ENCODE data around the gene ATG9B.
"Not testable (repeated sequence)": the region's sequence is repeated elsewhere in the genome, so short reads cannot be mapped to it uniquely, and the experiment has no call there.

Gene ATG9B

DNA sequence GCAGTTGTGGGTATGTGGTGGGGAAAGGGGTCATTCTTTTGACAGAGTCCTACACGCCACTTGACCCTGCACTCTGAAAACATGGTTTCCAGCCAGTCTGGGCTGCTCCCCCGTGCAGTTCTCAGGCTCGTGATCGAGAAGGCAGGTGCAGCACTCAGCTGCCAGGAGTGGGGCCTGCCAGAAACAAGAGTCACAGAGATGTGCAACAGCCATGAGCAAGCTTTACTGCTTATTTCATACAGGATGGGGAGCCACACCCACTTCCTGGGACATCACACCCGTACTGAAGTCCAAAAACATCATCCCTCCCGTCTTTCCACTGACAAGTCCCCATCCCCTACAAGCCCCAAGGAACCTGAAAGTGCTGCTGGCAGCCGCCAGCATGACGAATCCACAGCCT is 9.3 kb downstream of the ATG9B start:
- DNase-seq = peak; percentile 40

DNA sequence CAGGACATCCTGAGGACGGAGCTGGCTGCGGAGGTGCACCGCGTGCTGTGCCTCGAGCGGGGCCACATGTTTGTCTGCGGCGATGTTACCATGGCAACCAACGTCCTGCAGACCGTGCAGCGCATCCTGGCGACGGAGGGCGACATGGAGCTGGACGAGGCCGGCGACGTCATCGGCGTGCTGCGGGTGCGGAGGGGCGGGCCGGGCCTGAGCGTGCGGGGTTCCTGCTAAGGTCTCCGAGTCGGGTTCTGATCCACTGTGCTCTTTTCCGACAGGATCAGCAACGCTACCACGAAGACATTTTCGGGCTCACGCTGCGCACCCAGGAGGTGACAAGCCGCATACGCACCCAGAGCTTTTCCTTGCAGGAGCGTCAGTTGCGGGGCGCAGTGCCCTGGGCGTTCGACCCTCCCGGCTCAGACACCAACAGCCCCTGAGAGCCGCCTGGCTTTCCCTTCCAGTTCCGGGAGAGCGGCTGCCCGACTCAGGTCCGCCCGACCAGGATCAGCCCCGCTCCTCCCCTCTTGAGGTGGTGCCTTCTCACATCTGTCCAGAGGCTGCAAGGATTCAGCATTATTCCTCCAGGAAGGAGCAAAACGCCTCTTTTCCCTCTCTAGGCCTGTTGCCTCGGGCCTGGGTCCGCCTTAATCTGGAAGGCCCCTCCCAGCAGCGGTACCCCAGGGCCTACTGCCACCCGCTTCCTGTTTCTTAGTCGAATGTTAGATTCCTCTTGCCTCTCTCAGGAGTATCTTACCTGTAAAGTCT is 10.4 kb downstream of the ATG9B start:
- DNase-seq = peak; percentile 82

DNA sequence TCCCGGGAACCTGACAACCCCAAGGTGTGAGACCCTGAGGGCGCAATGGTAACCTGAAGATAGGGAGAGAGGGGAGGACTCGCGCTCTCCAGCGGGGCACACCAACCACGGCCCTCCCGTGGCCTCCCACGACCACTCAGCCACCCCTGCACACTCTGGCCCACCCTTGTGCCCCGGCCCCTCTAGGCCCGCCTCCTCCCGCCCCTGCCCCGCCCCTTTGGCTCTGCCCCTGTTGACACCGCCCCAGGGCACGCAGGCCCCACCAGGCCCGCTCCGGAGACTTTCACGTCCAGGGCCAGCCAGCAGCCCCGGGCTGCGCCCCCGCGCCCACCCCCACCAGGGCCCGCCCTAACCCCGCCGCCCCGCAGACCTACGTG is 10.9 kb downstream of the ATG9B start:
- DNase-seq = no peak

DNA sequence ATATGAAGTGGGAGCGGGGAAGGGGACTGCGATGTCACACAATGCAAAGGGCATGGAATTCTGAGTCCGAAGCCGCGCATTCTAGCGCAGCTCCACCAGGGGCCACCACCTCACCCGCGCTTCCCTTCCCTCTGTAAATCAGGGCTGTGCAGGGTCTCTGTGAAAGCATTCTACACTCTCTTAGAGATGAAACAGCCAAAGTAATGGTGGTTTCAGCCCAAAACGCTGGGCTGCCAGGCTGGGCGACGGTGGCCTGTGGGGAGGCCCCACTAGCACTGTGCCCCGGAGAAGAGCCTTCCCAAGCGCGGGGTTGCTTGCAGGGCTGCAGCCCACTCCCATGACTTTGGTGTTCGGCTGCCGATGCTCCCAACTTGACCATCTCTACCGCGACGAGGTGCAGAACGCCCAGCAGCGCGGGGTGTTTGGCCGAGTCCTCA is 11.4 kb downstream of the ATG9B start:
- no peak for DNase-seq

DNA sequence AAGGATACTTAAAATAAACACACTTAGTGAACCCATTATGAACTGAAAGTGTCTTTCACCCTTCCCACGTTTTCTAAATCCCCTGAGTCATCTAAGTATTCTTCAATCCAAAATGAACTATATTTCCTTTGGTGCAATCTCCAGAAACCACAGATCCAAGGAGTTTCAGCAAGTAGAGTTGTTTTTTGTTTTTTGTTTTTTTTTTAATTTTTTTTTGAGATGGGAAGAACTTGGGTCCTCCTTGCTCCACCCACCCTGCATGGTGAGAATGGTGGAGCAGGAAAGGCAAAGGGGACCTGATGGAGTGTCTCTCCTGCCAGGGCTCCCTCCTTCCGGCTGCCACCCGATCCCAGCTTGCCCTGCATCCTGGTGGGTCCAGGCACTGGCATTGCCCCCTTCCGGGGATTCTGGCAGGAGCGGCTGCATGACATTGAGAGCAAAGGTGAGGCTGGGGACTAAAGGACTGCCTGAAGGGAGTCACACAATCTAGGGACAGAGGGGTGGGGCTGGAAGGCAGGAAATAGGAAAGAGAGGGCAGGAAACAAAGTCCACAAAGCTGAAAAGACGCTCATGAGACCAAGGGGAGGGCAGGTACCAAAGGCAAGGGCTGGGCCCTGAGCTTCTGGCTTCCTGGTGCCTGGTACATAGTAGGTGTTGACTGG is 12.1 kb downstream of the ATG9B start:
- DNase-seq = no peak

DNA sequence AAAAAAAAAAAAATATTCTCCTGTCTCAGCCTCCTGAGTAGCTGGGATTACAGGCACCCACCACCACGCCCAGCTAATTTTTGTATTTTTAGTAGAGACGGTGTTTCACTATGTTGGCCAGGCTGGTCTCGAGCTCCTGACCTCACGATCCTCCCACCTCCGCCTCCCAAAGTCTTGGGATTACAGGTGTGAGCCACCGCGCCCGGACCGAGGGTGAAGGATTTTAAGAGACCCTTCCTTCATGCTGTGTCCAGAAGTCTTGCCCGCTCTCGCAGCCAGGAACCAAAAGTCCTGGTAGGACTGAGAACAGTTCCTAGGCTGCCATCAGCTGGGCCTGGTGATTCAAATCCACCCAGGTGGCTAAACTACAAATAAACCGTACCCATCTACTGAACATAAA is 12.7 kb downstream of the ATG9B start:
- DNase-seq = not testable (repeated sequence)

DNA sequence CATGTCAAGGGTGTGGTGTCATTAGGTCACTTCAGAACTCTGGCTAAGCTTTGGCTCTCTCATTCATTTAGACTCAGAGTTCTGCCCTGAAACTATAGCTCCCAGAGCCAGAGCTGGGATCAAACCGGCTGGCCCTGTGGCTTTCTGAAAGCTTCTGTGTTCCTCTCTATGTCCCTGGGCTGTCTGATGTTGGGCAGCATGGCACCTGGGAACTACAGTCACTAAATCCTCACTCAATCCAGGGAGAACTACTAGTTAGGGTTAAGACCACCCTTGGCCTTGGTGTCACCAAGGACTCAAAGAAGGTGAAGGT is 13.2 kb downstream of the ATG9B start:
- no peak for DNase-seq

DNA sequence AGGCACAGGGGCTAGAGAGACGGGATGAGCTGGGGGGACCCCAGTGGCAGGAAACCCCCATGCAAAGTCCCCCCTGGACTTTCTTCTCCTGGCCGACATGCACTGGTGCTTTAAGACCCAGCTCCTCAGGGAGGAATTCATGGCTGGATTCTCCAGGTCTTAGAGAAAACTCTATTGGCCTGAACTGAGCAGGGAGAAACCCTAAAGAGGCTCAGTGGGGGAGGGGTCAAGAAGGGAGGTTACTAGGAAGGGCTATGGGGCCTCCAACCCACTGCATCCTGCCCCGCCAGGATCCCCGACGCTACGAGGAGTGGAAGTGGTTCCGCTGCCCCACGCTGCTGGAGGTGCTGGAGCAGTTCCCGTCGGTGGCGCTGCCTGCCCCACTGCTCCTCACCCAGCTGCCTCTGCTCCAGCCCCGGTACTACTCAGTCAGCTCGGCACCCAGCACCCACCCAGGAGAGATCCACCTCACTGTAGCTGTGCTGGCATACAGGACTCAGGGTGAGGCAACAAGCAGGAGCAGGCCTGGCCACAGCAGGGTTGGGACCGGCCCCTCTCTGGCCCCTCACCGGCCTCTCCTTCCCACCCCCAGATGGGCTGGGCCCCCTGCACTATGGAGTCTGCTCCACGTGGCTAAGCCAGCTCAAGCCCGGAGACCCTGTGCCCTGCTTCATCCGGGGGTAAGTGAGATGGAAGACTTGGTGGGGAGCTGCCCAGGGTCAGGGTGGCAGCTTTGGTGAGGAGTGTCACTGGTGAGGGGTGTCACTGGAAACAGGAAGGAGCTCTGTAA is 13.8 kb downstream of the ATG9B start:
- peak; percentile 34 for DNase-seq

DNA sequence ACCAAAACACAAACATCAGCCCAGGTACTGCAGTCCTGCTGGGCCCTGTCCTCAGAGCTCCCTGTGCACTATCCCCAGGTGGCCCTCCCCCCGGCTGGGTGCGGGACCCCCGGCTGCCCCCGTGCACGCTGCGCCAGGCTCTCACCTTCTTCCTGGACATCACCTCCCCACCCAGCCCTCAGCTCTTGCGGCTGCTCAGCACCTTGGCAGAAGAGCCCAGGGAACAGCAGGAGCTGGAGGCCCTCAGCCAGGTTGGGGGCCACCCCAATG is 14.3 kb downstream of the ATG9B start:
- no peak for DNase-seq

DNA sequence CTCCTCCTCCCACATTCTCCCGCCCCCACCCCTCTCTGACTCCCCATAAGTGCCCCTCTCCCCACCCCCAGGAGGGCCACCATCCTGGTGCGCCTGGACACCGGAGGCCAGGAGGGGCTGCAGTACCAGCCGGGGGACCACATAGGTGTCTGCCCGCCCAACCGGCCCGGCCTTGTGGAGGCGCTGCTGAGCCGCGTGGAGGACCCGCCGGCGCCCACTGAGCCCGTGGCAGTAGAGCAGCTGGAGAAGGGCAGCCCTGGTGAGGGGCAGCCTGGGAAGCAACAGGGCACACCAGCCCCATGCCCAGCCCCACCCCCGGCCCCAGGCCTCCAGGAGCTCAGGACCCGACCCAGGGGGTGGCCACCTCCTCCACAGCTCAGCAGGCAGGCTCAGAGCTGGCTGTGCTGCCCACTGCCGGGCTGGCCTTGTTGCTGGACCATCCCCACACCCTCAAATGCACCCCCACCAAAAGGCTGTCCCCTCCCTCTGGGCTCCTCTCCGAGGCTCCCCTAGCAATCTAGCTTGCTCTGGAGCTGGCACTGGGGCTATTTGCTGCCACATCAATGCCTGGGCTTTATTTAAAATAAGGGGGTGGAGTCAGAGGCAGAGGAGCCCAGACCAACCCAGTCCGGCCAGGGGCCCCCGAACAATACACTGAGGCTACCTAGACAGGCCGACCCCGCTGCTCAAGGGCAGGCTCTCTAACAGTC is 14.8 kb downstream of the ATG9B start:
- no peak for DNase-seq

DNA sequence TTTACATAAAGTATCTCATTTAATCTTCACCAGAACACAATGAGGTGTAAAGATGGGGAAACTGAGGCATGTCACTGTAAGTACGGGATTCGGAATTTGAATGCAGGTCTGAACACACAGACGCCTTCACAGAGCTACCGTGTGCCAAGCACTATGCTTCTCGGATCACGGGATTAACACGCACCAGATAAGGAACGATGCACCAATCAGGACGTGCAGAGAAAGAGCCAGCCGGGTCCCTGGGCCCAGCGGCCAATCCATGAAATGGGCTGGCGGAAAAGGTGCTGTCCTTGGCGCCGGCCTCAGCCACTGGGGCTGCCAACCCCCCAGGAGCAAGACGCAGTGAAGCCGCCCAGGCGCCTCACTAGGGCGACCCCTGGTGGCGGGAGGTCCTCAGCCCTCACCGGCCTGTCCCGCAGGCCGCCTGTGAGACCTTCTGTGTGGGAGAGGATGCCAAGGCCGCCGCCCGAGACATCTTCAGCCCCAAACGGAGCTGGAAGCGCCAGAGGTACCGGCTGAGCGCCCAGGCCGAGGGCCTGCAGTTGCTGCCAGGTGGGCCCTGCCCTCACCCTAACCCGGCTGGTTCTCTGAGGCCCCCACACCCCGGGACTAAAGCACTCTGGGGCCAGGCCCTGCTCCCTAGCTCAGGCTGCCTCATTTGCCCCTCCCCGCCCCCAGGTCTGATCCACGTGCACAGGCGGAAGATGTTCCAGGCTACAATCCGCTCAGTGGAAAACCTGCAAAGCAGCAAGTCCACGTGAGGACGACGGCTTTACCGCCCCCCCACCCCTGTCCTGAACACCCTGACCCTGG is 15.6 kb downstream of the ATG9B start:
- DNase-seq = peak; percentile 82

DNA sequence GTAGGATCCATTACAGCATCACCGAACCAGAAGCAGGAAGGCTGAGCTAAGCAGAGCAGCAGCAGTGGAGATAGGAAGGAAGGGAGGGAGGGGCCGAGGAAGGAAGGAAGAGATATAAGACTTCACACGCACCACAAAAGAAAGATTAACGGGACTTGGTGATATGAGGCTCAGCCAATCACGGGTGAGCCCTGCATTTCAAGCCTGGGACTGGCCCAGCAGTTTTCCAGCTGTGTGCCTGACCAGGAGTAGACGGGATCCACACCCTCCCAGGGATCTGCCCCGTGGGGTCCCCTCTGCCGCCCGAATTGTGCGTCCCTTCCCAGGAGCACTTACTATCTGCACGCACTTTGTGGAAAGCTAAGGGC is 16.2 kb downstream of the ATG9B start:
- DNase-seq = no peak

DNA sequence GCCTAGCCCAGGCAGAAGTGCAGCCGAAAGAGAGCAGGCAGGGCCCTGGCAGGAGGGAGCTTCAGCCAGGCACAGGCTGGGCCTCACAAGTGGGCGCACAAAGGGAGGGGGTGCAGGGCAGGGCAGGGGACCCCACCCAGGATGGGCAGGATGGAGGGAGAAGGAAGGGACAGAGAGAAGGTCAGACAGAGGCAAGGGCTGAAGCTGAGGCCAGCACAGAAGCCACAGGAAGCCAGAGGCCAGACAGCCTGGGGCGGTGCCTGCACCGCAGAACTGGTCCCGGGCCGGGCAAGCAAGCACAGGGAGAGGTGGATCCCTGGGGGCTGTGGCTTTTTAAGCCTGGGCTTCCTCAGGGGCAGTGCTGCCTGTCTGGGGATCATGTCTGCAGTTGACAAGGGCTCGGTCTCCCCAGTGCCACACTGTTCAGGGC is 16.8 kb downstream of the ATG9B start:
- DNase-seq = no peak

DNA sequence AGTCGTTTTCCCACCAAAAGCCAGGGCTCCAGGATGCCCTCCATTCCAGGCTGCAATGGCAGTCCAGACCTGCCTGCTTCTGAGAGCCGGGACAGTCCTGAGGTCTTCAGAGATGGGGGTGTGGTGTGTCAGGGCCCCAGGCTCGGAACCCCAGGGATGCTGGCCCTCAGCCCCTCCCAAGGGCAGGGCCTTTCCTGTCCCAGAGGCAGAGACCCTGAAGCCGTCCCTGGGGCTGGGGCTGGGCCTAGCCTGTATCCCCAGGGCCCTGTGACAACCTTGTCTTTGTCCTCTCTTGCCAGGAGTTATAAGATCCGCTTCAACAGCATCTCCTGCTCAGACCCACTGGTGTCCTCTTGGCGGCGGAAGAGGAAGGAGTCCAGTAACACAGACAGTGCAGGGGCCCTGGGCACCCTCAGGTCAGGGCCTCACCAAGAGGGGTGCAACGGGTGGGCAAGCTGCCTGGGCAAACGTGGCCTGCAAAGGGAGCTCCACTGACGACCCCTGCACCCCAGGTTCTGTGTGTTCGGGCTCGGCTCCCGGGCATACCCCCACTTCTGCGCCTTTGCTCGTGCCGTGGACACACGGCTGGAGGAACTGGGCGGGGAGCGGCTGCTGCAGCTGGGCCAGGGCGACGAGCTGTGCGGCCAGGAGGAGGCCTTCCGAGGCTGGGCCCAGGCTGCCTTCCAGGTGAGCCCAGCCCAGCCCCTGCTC is 17.5 kb downstream of the ATG9B start:
- no peak for DNase-seq

DNA sequence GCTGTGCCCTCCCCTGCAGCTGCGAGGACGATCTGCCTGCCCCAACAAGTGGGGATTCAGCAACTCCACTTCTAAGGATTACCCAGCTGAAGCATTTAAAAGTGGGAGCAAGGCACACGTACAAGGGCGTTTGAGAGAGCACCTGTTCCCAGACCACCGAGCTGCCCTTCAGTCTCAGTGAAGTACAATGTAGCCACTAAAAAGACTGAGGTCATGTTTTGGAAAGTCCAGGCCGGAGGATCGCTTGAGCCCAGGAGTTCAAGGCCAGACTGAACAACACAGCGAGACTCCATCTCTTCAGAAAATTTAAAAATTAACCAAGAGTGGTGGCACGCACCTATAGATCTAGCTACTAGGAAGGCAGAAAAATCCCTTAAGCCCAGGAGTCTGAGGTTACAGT is 18.7 kb downstream of the ATG9B start:
- DNase-seq = no peak

DNA sequence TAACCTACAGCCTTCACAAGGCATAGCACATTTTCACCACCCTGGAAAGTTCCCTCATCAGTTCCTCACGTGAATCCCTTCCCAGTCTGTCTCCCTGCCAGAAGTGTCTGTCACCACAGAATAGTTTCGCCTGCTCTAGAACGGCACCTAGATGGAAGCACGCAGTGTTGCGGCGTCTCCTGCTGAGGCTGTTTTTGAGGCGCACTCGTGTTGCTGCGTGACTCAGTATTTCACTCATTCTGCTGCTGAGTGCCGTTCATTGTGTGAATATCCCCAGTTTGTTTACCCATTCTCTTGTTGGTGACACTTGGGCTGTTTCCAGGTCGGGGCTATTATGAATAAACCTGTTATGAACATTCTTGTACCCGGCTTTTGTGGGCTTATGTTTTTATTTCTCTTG is 20.7 kb downstream of the ATG9B start:
- no peak for DNase-seq

DNA sequence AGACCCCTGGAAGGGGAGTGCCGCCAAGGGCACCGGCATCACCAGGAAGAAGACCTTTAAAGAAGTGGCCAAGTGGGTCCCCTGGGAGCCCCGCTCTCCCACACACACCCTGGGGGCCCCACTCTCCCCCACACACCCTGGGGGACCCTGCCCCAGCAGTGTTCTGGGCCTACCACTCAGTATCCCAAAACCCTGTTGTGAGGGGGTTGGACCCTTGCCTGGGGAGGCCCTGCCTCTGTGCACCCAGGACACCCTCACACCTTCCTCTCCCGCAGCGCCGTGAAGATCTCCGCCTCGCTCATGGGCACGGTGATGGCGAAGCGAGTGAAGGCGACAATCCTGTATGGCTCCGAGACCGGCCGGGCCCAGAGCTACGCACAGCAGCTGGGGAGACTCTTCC is 22.7 kb downstream of the ATG9B start:
- no peak for DNase-seq

DNA sequence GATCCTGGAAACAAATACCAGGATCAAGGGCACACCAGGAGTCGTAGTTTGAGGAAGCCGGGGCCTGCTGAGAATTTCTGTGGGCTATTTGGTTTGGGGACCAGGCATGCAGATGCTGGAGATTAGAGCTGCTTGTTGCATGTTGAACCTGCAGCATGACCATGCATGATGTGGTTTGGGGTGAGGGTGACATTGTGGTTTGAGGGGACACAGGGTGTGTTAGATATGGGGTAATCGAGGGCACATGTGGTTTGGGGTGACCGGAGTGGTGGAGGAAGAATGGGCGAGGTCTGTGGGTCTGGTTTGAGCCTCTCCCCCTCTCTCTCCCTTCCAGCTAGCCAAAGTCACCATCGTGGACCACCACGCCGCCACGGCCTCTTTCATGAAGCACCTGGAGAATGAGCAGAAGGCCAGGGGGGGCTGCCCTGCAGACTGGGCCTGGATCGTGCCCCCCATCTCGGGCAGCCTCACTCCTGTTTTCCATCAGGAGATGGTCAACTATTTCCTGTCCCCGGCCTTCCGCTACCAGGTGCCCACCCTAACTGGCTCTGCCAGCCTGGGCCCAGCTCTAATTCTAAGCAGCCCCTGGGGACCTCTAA is 23.3 kb downstream of the ATG9B start:
- no peak for DNase-seq

DNA sequence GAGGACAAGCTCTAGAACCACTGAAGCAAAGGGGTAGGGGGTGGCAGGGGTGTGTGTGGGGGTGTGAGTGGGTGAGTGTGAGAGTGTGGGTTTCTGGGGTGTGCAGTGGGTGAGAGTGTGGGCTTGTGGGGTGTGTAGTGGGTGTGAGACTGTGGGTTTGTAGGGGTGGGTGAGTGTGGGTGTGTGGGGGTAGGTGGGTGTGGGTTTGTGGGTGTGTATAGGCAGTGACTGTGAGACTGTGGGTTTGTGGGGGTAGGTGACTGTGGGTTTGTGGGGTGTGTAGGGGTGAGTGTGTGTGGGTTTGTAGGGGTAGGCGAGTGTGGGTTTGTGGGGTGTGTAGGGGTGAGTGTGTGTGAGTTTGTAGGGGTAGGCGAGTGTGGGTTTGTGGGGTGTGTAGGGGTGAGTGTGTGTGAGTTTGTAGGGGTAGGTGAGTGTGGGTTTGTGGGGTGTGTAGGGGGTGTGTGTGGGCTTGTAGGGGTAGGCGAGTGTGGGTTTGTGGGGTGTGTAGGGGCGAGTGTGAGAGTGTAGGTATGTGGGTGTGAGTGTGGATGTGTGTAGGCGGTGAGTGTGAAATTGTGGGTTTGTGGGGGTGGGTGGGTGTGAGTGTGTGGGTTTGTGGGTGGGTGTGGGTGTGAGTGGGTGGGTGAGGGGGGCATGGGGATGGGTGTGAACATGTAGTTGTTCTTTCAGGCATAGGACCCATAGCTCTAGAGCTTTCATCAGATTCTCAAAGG is 24.6 kb downstream of the ATG9B start:
- DNase-seq = no peak

DNA sequence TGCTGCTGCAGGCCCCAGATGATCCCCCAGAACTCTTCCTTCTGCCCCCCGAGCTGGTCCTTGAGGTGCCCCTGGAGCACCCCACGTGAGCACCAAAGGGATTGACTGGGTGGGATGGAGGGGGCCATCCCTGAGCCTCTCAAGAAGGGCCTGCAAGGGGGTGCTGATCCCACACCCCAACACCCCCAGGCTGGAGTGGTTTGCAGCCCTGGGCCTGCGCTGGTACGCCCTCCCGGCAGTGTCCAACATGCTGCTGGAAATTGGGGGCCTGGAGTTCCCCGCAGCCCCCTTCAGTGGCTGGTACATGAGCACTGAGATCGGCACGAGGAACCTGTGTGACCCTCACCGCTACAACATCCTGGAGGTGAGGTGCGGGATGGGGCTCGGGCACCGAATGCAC is 25.3 kb downstream of the ATG9B start:
- no peak for DNase-seq

DNA sequence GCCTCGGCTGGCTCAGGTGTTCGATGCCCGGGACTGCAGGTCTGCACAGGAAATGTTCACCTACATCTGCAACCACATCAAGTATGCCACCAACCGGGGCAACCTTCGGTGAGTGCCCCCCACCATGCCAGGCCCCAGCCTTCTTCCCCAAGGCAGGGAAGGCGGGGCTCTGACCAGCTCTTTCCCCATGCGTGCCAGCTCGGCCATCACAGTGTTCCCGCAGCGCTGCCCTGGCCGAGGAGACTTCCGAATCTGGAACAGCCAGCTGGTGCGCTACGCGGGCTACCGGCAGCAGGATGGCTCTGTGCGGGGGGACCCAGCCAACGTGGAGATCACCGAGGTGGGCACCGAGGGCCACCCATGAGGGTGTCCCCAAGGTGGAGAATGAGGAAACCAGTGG is 26.0 kb downstream of the ATG9B start:
- no peak for DNase-seq

Data from activated naive CD4-positive, alpha-beta T cell treated with anti-CD3 and anti-CD28 coated beads, Interleukin-2, amount 50 U/mL, for 16 hours (primary cell).